Psoas muscle (tissue), 8 donors: ENCODE results near the gene GRHL1. TPM values are rescaled to one million over a fixed set of nuclear protein-coding genes. Genes with fewer than 3 reads are reported as not detected.

Experiments used
- ATAC-seq, 4 donors: fragments of 200-7000 bp; cut with Tn5 transposase; one replicate each; pipeline ENCODE4 v1.9.1; 2020; ENCODE audit warnings: moderate library complexity in 3 of 4, mild to moderate bottlenecking in 2 of 4
- DNase-seq, 2 donors: peaks; one replicate each; pipeline ENCODE4 v3.0.0-alpha.2; 2020
- H3K27ac ChIP-seq: fragments of 200-600 bp; one replicate; pipeline ENCODE4 v1.8.0; 2022
- H3K27me3 ChIP-seq, 3 donors: fragments of 200-600 bp in 1 of 3; one replicate each; pipeline versions ENCODE4 v1.6.1 to v1.8.0; 2013 to 2022; ENCODE audit warnings: low read length in 2 of 3, mild to moderate bottlenecking in 2 of 3, moderate library complexity in 1 of 3; ENCODE audit not compliant: insufficient read depth in 3 of 3
- H3K36me3 ChIP-seq, 2 donors: fragments of 200-600 bp in 1 of 2; one replicate each; pipeline versions ENCODE4 v1.6.1 to v1.8.0; 2013 to 2022; ENCODE audit warnings: low read depth in 1 of 2, mild to moderate bottlenecking in 1 of 2, moderate library complexity in 1 of 2; ENCODE audit not compliant: insufficient read depth in 1 of 2
- H3K4me1 ChIP-seq: fragments of 200-600 bp; one replicate; pipeline ENCODE4 v1.8.0; 2022
- H3K4me3 ChIP-seq: fragments of 200-600 bp; one replicate; pipeline ENCODE4 v1.8.0; 2022; ENCODE audit warnings: mild to moderate bottlenecking
- H3K9me3 ChIP-seq: fragments of 200-600 bp; one replicate; pipeline ENCODE4 v1.8.0; 2022
- CTCF ChIP-seq: fragments of 200-600 bp; IDR thresholded peaks from one replicate; pipeline ENCODE4 v1.8.0; 2022; ENCODE audit warnings: antibody characterized with exemption
- WGBS, 3 donors: extraction: QIAGEN DNeasy Blood & Tissue Kit; methylation state at CpG; one replicate each; pipeline versions ENCODE4 v1.1.6 to v1.1.7; 2013; 5-methylcytosine and 5-hydroxymethylcytosine counted together
- intact Hi-C, 2 donors: fragments of 100-400 bp; cut with DNase I; formaldehyde crosslinking; loops; one replicate each; pipeline versions ENCODE4 v1.11.0 to v1.14.2; 2022
- polyA plus RNA-seq, 3 donors: library from polyadenylated mRNA; stranded (reverse); fragments of 200-250 nt; gene quantifications; one replicate each; pipeline ENCODE4 v1.2.3, GENCODE V29; 2013
- total RNA-seq, 4 donors: library from RNA; stranded (reverse); fragmentation: NEBNext Ultra II Directional in 2 of 4; extraction: Animal tissue kit (Norgen Biotek cat#: 25700) in 2 of 4; gene quantifications; one replicate each; pipeline versions ENCODE4 v1.2.1 to v1.2.4, GENCODE V29; 2021 to 2023
- donor health status: healthy with polysubstance abuse.
- donor health status: DM: no; HTN: no; CAD: no; lungs with moderate emphysema.
- donor health status: Bipolar disorder and iron deficiency.
- donor health status: healthy.
- donor health status: DM: yes; HTN: yes; CAD: no.
- donor health status: DM: no; HTN: no; CAD: no.
- donor health status: DM: no; HTN: no; CAD: no.
- donor health status: DM: yes; HTN: yes; CAD: no.

Gene GRHL1
- total and polyA plus RNA-seq, 7 donors: 0.38 to 1.2 (median 0.63) TPM

GRCh38 chr2:10038123-10038522, 86.6 kb downstream of the GRHL1 start:
- H3K27ac ChIP-seq: no peak overlapping the region
- H3K4me1 ChIP-seq: peaks cover 55% of the 10 kb centered on the region
- 84 to 87% (median 87%) methylated on average over 10 of the region's 10 CpGs for WGBS, 3 donors
- ATAC-seq (no peak), DNase-seq (peak in 1 of 2 donors; percentile 38)
- H3K9me3 ChIP-seq: no peaks in the 10 kb centered on the region
- no peaks in the 10 kb centered on the region for H3K36me3 ChIP-seq
- TF ChIP-seq CTCF: no peak
- H3K27me3 ChIP-seq: no peaks in the 10 kb centered on the region
- intact Hi-C loops: no loop called here
- H3K4me3 ChIP-seq: no peak overlapping the region

GRCh38 chr2:10038716-10039115, 87.2 kb downstream of the GRHL1 start:
- intact Hi-C loops: no loop called here
- DNase-seq: peak in 1 of 2 donors; percentile 16
- TF ChIP-seq CTCF: no peak

GRCh38 chr2:10039658-10040410, 88.3 kb downstream of the GRHL1 start:
- peak overlapping the region; percentile 60 for H3K27ac ChIP-seq
- TF ChIP-seq CTCF: no peak
- H3K4me3 ChIP-seq: no peak overlapping the region
- peaks cover 55% of the 10 kb centered on the region for H3K4me1 ChIP-seq
- 35 to 58% (median 42%) methylated on average over 16 of the region's 16 CpGs for WGBS, 3 donors
- no peaks in the 10 kb centered on the region for H3K9me3 ChIP-seq
- no peaks in the 10 kb centered on the region for H3K36me3 ChIP-seq
- H3K27me3 ChIP-seq: no peaks in the 10 kb centered on the region
- ATAC-seq: peak in 3 of 4 donors; percentile 6 to 26 (median 13)
- DNase-seq: peak; percentile 69 to 79
- intact Hi-C loops: loop anchor here in 1 of 2 donors (10.0 kb wide), 1 partner anchor 225 kb away; no protein-coding TSS in a partner anchor

More at GRCh38 chr2:10038716-10039115, 87.2 kb downstream of the GRHL1 start:
- no peak for ATAC-seq
- H3K27me3 ChIP-seq: no peaks in the 10 kb centered on the region
- H3K27ac ChIP-seq: peak overlapping the region; percentile 4
- no peak overlapping the region for H3K4me3 ChIP-seq
- H3K4me1 ChIP-seq: peaks cover 55% of the 10 kb centered on the region
- H3K36me3 ChIP-seq: no peaks in the 10 kb centered on the region
- H3K9me3 ChIP-seq: no peaks in the 10 kb centered on the region

GRCh38 chr2:10041711-10042110, 90.2 kb downstream of the GRHL1 start:
- H3K4me3 ChIP-seq: peak overlapping the region; percentile 57
- DNase-seq (no peak), ATAC-seq (no peak)
- 87 to 91% (median 88%) methylated on average over 14 of the region's 14 CpGs for WGBS, 3 donors
- TF ChIP-seq CTCF: no peak
- no peaks in the 10 kb centered on the region for H3K9me3 ChIP-seq
- H3K27me3 ChIP-seq: no peaks in the 10 kb centered on the region
- peaks cover 47% of the 10 kb centered on the region for H3K4me1 ChIP-seq
- H3K27ac ChIP-seq: peak overlapping the region; percentile 87
- peaks cover 0 to 7% of the 10 kb centered on the region in 2 donors for H3K36me3 ChIP-seq
- intact Hi-C loops: loop anchor here in 1 of 2 donors (10.0 kb wide), 1 partner anchor 227 kb away; no protein-coding TSS in a partner anchor
